Small intestine (tissue), 7 donors: ENCODE data around the gene USE1. TPM values are rescaled to one million over a fixed set of nuclear protein-coding genes. Genes with fewer than 3 reads are reported as not detected.

Experiments
- DNase-seq, 2 donors: peaks; one replicate each; pipeline versions ENCODE4 v3.0.0 to v3.0.0-alpha.2; 2013
- FAIRE-seq: peaks from 2 replicates; lab custom pipeline; 2012; peaks lifted over from hg19 to GRCh38; lab: Jason Lieb, UNC
- H3K27ac ChIP-seq, 3 donors: one replicate each; pipeline ENCODE4 v1.5.1; 2013; ENCODE audit warnings: low read length in 2 of 3, mild to moderate bottlenecking in 2 of 3, control low read depth in 1 of 3, inconsistent platforms in 1 of 3, low read depth in 1 of 3, moderate library complexity in 1 of 3
- H3K27me3 ChIP-seq, 3 donors: one replicate each; pipeline ENCODE4 v1.6.1; 2013; ENCODE audit warnings: low read length in 3 of 3, inconsistent platforms in 1 of 3; ENCODE audit not compliant: control insufficient read depth in 3 of 3, insufficient read depth in 3 of 3
- H3K36me3 ChIP-seq, 3 donors: one replicate each; pipeline ENCODE4 v1.6.1; 2013; ENCODE audit warnings: low read length in 3 of 3, inconsistent platforms in 1 of 3, low read depth in 1 of 3, mild to moderate bottlenecking in 1 of 3, moderate library complexity in 1 of 3; ENCODE audit not compliant: control insufficient read depth in 3 of 3, insufficient read depth in 2 of 3
- H3K4me1 ChIP-seq, 3 donors: one replicate each; pipeline ENCODE4 v1.6.1; 2013; ENCODE audit warnings: low read length in 2 of 3, inconsistent platforms in 1 of 3, low read depth in 1 of 3, mild to moderate bottlenecking in 1 of 3, moderate library complexity in 1 of 3; ENCODE audit not compliant: control insufficient read depth in 3 of 3, insufficient read depth in 2 of 3
- H3K4me3 ChIP-seq, 3 donors: one replicate each; pipeline ENCODE4 v1.5.1; 2013; ENCODE audit warnings: low read length in 3 of 3, control low read depth in 1 of 3, inconsistent platforms in 1 of 3, low read depth in 1 of 3, mild to moderate bottlenecking in 1 of 3, moderate library complexity in 1 of 3
- H3K9me3 ChIP-seq, 2 donors: one replicate each; pipeline ENCODE4 v1.6.1; 2013; ENCODE audit warnings: low read depth in 1 of 2, low read length in 1 of 2; ENCODE audit not compliant: control insufficient read depth in 2 of 2, insufficient read depth in 1 of 2
- WGBS, 3 donors: extraction: QIAGEN DNeasy Blood & Tissue Kit; methylation state at CpG; one replicate each; pipeline ENCODE4 v1.1.7; 2013; 5-methylcytosine and 5-hydroxymethylcytosine counted together
- polyA plus RNA-seq, 4 donors: library from polyadenylated mRNA; stranded (reverse) in 3 of 4; unstranded in 1 of 4; fragments of 200-250 nt in 3 of 4; fragments of 120-200 nt in 1 of 4; gene quantifications; one replicate each; pipeline versions ENCODE4 v1.2.1 to v1.2.3, GENCODE V29; 2013
- donor health status: healthy with polysubstance abuse.
- donor health status: control.
- donor health status: control.
- donor health status: Bipolar disorder and iron deficiency.
- donor health status: healthy.

Gene USE1
- polyA plus RNA-seq, 4 donors: 31.7 to 40.5 (median 37.2) TPM

GRCh38 chr19:17220207-17220758 lies 5.1 kb downstream of the USE1 start:
- DNase-seq (peak; percentile 67 to 70), FAIRE-seq (no peak)
- 12 to 40% (median 28%) methylated on average over 14 of the region's 14 CpGs for WGBS, 3 donors
- Histone ChIP-seq H3K27ac (peak overlapping the region in 1 of 3 donors; percentile 7), H3K4me1 (peaks cover 0 to 12% (median 0%) of the 10 kb centered on the region in 3 donors), H3K4me3 (no peak overlapping the region), H3K36me3 (peaks cover 0 to 33% (median 0%) of the 10 kb centered on the region in 3 donors), H3K9me3 (no peaks in the 10 kb centered on the region), H3K27me3 (no peaks in the 10 kb centered on the region)

GRCh38 chr19:17225053-17225452 lies 9.9 kb downstream of the USE1 start:
- H3K27ac ChIP-seq: no peak overlapping the region
- no peak overlapping the region for H3K4me3 ChIP-seq
- no peak for DNase-seq
- FAIRE-seq: no peak
- H3K4me1 ChIP-seq: peaks cover 0 to 22% (median 3%) of the 10 kb centered on the region in 3 donors
- 68 to 88% (median 72%) methylated on average over 10 of the region's 10 CpGs for WGBS, 3 donors
- H3K36me3 ChIP-seq: peaks cover 0 to 25% (median 3%) of the 10 kb centered on the region in 3 donors
- H3K9me3 ChIP-seq: no peaks in the 10 kb centered on the region
- H3K27me3 ChIP-seq: no peaks in the 10 kb centered on the region

- H3K27me3 ChIP-seq: no peaks in the 10 kb centered on the region
- FAIRE-seq (no peak), DNase-seq (peak; percentile 98 to 99)
- H3K27ac ChIP-seq: peak within 1 kb of the TSS; percentile 66 to 100 (median 98)
- 0 to 1% (median 0%) methylated on average over 46 to 90 of the region's 90 CpGs for WGBS, 3 donors
- peak within 1 kb of the TSS; percentile 64 to 87 (median 64) for H3K4me3 ChIP-seq
- H3K4me1 ChIP-seq: peaks cover 0 to 16% (median 3%) of the 10 kb centered on the region in 3 donors
- H3K36me3 ChIP-seq: peaks cover 0 to 37% (median 3%) of the 10 kb centered on the region in 3 donors
- no peaks in the 10 kb centered on the region for H3K9me3 ChIP-seq
These were observed 11.1 kb downstream of the USE1 start, which contains the start of gene OCEL1 for GRCh38 chr19:17226002-17226933. Gene OCEL1, plus strand, starts transcription at chr19:17226226. Its CDS starts 22 bp downstream, at chr19:17226248.

- Histone ChIP-seq H3K4me3 (no peak overlapping the region), H3K36me3 (peaks cover 0 to 53% (median 8%) of the 10 kb centered on the region in 3 donors), H3K9me3 (no peaks in the 10 kb centered on the region), H3K27me3 (no peaks in the 10 kb centered on the region), H3K4me1 (peaks cover 0 to 16% (median 3%) of the 10 kb centered on the region in 3 donors), H3K27ac (no peak overlapping the region)
- FAIRE-seq (no peak), DNase-seq (no peak)
- WGBS, 3 donors: 81 to 86% (median 85%) methylated on average over 13 of the region's 13 CpGs
These were observed 12.7 kb downstream of the USE1 start for GRCh38 chr19:17227798-17228367.

- Histone ChIP-seq H3K27me3 (no peaks in the 10 kb centered on the region), H3K4me3 (no peak overlapping the region), H3K4me1 (peaks cover 1 to 21% (median 3%) of the 10 kb centered on the region in 3 donors), H3K9me3 (no peaks in the 10 kb centered on the region), H3K36me3 (peaks cover 0 to 73% (median 8%) of the 10 kb centered on the region in 3 donors), H3K27ac (no peak overlapping the region)
- WGBS, 3 donors: 93 to 95% (median 93%) methylated on average over 3 of the region's 3 CpGs
- FAIRE-seq (no peak), DNase-seq (no peak)
These were observed 14.7 kb downstream of the USE1 start for GRCh38 chr19:17229890-17230289.

- FAIRE-seq: no peak
- Histone ChIP-seq H3K27me3 (no peaks in the 10 kb centered on the region), H3K4me1 (peaks cover 8 to 27% (median 10%) of the 10 kb centered on the region in 3 donors), H3K9me3 (no peaks in the 10 kb centered on the region), H3K27ac (no peak overlapping the region), H3K4me3 (no peak overlapping the region), H3K36me3 (peaks cover 0 to 89% (median 8%) of the 10 kb centered on the region in 3 donors)
- 92 to 94% (median 92%) methylated on average over 25 of the region's 25 CpGs for WGBS, 3 donors
- DNase-seq: no peak
These were observed 17.1 kb downstream of the USE1 start for GRCh38 chr19:17232258-17232657.

- H3K9me3 ChIP-seq: no peaks in the 10 kb centered on the region
- 18 to 28% (median 23%) methylated on average over 11 of the region's 11 CpGs for WGBS, 3 donors
- H3K4me3 ChIP-seq: peak overlapping the region in 2 of 3 donors; percentile 21 to 45
- H3K27ac ChIP-seq: peak overlapping the region; percentile 6 to 47 (median 38)
- FAIRE-seq (no peak), DNase-seq (peak; percentile 64 to 77)
- peaks cover 0 to 86% (median 14%) of the 10 kb centered on the region in 3 donors for H3K36me3 ChIP-seq
- no peaks in the 10 kb centered on the region for H3K27me3 ChIP-seq
- peaks cover 8 to 30% (median 10%) of the 10 kb centered on the region in 3 donors for H3K4me1 ChIP-seq
These were observed 19.7 kb downstream of the USE1 start for GRCh38 chr19:17234911-17235299.
